ENCODE data around the gene PAPPA. TPM values are rescaled to one million over a fixed set of nuclear protein-coding genes. Genes with fewer than 3 reads are reported as not detected.

The PAPPA gene
- total RNA-seq, 4 donors from 2014 or later: 0.53 to 2.3 (median 1.4) TPM

- WGBS: 86% methylated on average over 3 of the region's 3 CpGs
These were observed 296.4 kb downstream of the PAPPA start for GRCh38 chr9:116449949-116450348.

DNA sequence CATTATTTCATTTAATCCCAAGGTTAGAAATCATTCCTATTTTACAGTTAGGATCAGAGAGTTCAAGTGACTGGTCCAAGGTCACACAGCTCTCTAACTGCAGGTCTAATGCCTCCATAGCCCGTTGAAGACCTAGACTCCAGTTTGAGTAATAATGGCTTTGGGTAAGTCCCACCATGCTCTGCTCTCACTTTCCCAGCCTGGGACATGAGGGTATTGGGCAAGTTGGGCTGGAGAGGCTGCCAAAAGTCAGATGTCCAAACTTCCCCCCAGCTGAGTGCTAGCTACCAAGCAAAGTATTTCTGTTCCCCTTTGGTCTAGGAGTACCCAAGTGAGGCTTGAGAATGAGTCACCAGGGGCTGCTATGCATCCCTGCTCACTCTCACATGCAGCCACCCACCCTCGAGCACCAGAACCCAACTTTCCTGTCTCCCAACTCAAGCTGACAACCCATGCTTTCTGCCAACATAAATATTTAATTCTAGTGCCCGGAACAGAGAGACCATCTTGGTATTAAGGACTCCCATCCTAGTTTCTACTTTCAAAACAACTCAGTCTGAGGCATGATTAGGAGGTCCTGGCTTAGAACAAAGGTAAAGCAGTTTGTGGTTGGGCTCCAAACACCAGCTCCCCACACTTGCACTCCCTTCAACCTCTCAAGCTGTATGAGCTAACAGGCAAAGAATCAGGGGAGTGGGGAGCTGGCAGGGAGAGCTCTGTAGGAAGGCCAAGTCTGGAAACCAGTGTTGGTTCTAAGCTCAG is 297.0 kb downstream of the PAPPA start:
- no peak for DNase-seq (ENCODE audit: low spot score in 2 of 2)
- TF ChIP-seq CTCF (IDR thresholded peaks at IDR 0.05) (no peak), POLR2A (IDR thresholded peaks at IDR 0.05) (no peak), POLR2AphosphoS5 (IDR thresholded peaks at IDR 0.05) (no peak), EP300 (IDR thresholded peaks at IDR 0.05) (no peak)
- H3K4me3 ChIP-seq: no peak overlapping the region
- no peaks in the 10 kb centered on the region for H3K9me3 ChIP-seq
- H3K36me3 ChIP-seq: no peaks in the 10 kb centered on the region
- no peaks in the 10 kb centered on the region for H3K27me3 ChIP-seq
- 62% methylated on average over 3 of the region's 3 CpGs for WGBS
- no peak overlapping the region for H3K27ac ChIP-seq
- no peaks in the 10 kb centered on the region for H3K4me1 ChIP-seq

More at GRCh38 chr9:116449949-116450348, 296.4 kb downstream of the PAPPA start:
- no peak for TF ChIP-seq POLR2A (IDR thresholded peaks at IDR 0.05)
- no peak for TF ChIP-seq CTCF (IDR thresholded peaks at IDR 0.05)
- TF ChIP-seq EP300 (IDR thresholded peaks at IDR 0.05): no peak
- no peak for TF ChIP-seq POLR2AphosphoS5 (IDR thresholded peaks at IDR 0.05)
- Histone ChIP-seq H3K4me1 (no peaks in the 10 kb centered on the region), H3K4me3 (no peak overlapping the region), H3K27ac (no peak overlapping the region), H3K36me3 (no peaks in the 10 kb centered on the region), H3K27me3 (no peaks in the 10 kb centered on the region), H3K9me3 (no peaks in the 10 kb centered on the region)
- DNase-seq (ENCODE audit: low spot score in 2 of 2): no peak

DNA sequence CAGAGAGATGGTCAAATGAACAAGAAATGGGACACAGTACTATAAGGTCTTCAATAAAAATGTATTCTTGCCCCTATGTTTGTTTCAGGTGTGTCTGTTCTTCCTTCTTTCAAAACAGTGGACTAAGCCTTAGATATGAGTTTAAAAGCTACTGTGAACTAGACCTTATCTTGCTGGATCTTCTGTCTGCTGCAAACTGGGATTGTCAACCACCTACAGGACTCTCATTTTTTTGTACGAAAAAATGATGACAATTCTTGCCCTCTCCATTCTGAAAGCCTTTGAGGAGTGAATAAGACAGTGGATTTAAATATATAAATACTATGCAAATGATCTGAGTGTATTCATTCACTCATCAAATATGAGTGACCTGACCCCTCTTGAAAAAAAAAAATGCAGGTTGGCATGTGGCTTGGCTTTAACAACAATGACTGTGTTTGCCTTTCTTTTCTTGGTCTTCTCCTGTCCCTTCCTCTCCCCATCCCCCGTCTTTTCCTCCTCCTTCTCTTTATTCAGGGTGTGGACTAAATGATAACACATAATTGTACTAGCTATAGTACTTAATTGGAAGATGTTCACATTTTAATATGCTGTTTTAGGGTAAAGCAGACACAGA is 298.0 kb downstream of the PAPPA start:
- H3K9me3 ChIP-seq: no peaks in the 10 kb centered on the region
- no peaks in the 10 kb centered on the region for H3K36me3 ChIP-seq
- TF ChIP-seq POLR2AphosphoS5 (IDR thresholded peaks at IDR 0.05) (no peak), POLR2A (IDR thresholded peaks at IDR 0.05) (no peak), CTCF (IDR thresholded peaks at IDR 0.05) (no peak), EP300 (IDR thresholded peaks at IDR 0.05) (no peak)
- 89% methylated on average over 2 of the region's 2 CpGs for whole genome bisulfite sequencing
- DNase-seq (ENCODE audit: low spot score in 2 of 2): no peak
- no peak overlapping the region for H3K27ac ChIP-seq
- no peaks in the 10 kb centered on the region for H3K27me3 ChIP-seq
- H3K4me3 ChIP-seq: no peak overlapping the region
- no peaks in the 10 kb centered on the region for H3K4me1 ChIP-seq

Data from suprapubic skin (tissue), 4 donors.